Measurements from ENCODE around the gene INA. TPM values are rescaled to one million over a fixed set of nuclear protein-coding genes. Genes with fewer than 3 reads are reported as not detected.

Gene INA
- total RNA-seq, 1 experiment from 2014 or later, result not detected

DNA sequence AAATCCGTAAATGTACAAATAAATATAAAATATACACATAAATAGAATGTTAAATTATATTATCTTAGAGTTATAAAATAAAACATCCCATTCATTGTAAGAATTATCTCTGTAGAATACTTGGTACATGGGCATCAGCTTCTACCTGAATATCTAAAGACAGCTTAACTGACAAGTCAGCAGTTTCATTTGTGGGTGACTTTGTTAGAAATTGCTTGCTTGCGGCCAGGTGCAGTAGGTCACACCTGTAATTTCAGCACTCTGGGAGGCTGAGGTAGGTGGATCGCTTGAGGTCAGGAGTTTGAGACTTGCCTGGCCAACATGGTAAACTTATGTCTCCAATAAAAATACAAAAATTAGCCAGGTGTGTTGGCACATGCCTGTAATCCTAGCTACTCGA, 59.4 kb downstream of the INA start:
- intact Hi-C loops (cut with micrococcal nuclease), result no loop called here
- BruUV-seq (replicated peaks), result no TSS peak

More for the DNA sequence above, 59.4 kb downstream of the INA start:
- no peaks in the 10 kb centered on the region for H3K9me3 ChIP-seq (ENCODE audit: control insufficient read depth in 1 of 2, insufficient read depth in 1 of 2, low read depth in 1 of 2, low read length in 2 of 2)
- CTCF ChIA-PET, result no interaction called here
- no peak for ATAC-seq
- H4K20me1 ChIP-seq (ENCODE audit: insufficient read depth), result peaks cover 5% of the 10 kb centered on the region; the same call in 1 of the 2 replicates
- H3K27ac ChIP-seq (ENCODE audit: low read depth, low read length), result no peak overlapping the region
- no peaks in the 10 kb centered on the region for H3K27me3 ChIP-seq (ENCODE audit: insufficient read depth, low read length)
- no peak overlapping the region for H3K4me3 ChIP-seq (replicated peaks in 1 of 2; ENCODE audit: low read depth in 1 of 2, low read length in 2 of 2)
- no peak overlapping the region for H3K9ac ChIP-seq (ENCODE audit: low read length)
- RAD21 ChIA-PET (ENCODE audit: low non-redundant PET in 1 of 2, low total read pairs in 2 of 2, uncharacterized antibody in 2 of 2, unreplicated experiment in 2 of 2), result no interaction called here
- H3K9me2 ChIP-seq (ENCODE audit: insufficient read depth), result no peaks in the 10 kb centered on the region
- POLR2A ChIA-PET, result no interaction called here
- no peak overlapping the region for H3K4me2 ChIP-seq (ENCODE audit: low read length)
- no peak for DNase-seq (ENCODE audit: low read depth, low spot score)
- TF ChIP-seq POLR2A (IDR thresholded peaks at IDR 0.05; ENCODE audit: borderline replicate concordance, extremely low read depth, insufficient read depth, insufficient read length), result no peak
- TF ChIP-seq ZFX (IDR thresholded peaks at IDR 0.05), result no peak
- no peak for TF ChIP-seq POLR2AphosphoS5 (IDR thresholded peaks at IDR 0.05; ENCODE audit: low read depth, low read length)
- TF ChIP-seq ELF1 (IDR thresholded peaks at IDR 0.05; ENCODE audit: borderline replicate concordance, low read depth), result no peak
- no peak for TF ChIP-seq YY1 (IDR thresholded peaks at IDR 0.05; ENCODE audit: extremely low read depth, insufficient replicate concordance, low read depth, low read length)
- no peak for TF ChIP-seq EZH2phosphoT487 (IDR thresholded peaks at IDR 0.05; ENCODE audit: borderline replicate concordance)
- no peak for TF ChIP-seq TCF7L2 (IDR thresholded peaks at IDR 0.05; ENCODE audit: borderline replicate concordance, extremely low read depth, insufficient read depth, insufficient read length)
- TF ChIP-seq, protein P1, sequence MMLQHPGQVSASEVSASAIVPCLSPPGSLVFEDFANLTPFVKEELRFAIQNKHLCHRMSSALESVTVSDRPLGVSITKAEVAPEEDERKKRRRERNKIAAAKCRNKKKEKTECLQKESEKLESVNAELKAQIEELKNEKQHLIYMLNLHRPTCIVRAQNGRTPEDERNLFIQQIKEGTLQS (IDR thresholded peaks at IDR 0.05), result no peak
- TF ChIP-seq RAD21 (IDR thresholded peaks at IDR 0.05; ENCODE audit: low read depth), result no peak
- no peak for TF ChIP-seq EZH2 (IDR thresholded peaks at IDR 0.05)
- no peak overlapping the region for H2AFZ ChIP-seq (ENCODE audit: low read depth, low read length, poor library complexity, severe bottlenecking)
- H3K79me2 ChIP-seq (ENCODE audit: insufficient read depth, low read length), result peaks cover 26% of the 10 kb centered on the region
- H3K4me1 ChIP-seq (ENCODE audit: control insufficient read depth in 1 of 2, insufficient read depth in 2 of 2, low read length in 2 of 2), result no peaks in the 10 kb centered on the region
- peaks cover 37 to 47% of the 10 kb centered on the region in 2 experiments for H3K36me3 ChIP-seq (ENCODE audit: control insufficient read depth in 1 of 2, insufficient read depth in 2 of 2, low read length in 2 of 2)

Other genes with a start within 250 kb of the INA start
- gene NT5C2, start 83.9 kb upstream of the INA start, total RNA-seq (2021; ENCODE audit: unreplicated experiment), result 63.0 TPM
- 0.10 TPM for gene RPEL1, start 31.3 kb upstream of the INA start, total RNA-seq (2021; ENCODE audit: unreplicated experiment)
- 24.7 TPM for gene PCGF6, start 74.0 kb downstream of the INA start, total RNA-seq (2021; ENCODE audit: unreplicated experiment)
- 9.2 TPM for gene TAF5, start 90.8 kb downstream of the INA start, total RNA-seq (2021; ENCODE audit: unreplicated experiment)
- gene ATP5MK, start 119.3 kb downstream of the INA start, total RNA-seq (2021; ENCODE audit: unreplicated experiment), result 556 TPM
- 106 TPM for gene PDCD11, start 119.5 kb downstream of the INA start, total RNA-seq (2021; ENCODE audit: unreplicated experiment)
- gene CALHM2, start 175.2 kb downstream of the INA start, total RNA-seq (2021; ENCODE audit: unreplicated experiment), result 46.1 TPM
- not detected for gene CALHM1, start 181.8 kb downstream of the INA start, total RNA-seq (2021; ENCODE audit: unreplicated experiment)
- gene CALHM3, start 202.1 kb downstream of the INA start, total RNA-seq (2021; ENCODE audit: unreplicated experiment), result 0.49 TPM
- gene NEURL1, start 216.6 kb downstream of the INA start, total RNA-seq (2021; ENCODE audit: unreplicated experiment), result 1.4 TPM

Data from HCT116 (cell line).